ENCODE data around the gene ZNF536. TPM values are rescaled to one million over a fixed set of nuclear protein-coding genes. Genes with fewer than 3 reads are reported as not detected.

Gene ZNF536
- total and polyA plus RNA-seq, 9 of the 15 experiments (the other 6 are each of a cell fraction or from before 2014, with no cell fraction given): not detected

DNA sequence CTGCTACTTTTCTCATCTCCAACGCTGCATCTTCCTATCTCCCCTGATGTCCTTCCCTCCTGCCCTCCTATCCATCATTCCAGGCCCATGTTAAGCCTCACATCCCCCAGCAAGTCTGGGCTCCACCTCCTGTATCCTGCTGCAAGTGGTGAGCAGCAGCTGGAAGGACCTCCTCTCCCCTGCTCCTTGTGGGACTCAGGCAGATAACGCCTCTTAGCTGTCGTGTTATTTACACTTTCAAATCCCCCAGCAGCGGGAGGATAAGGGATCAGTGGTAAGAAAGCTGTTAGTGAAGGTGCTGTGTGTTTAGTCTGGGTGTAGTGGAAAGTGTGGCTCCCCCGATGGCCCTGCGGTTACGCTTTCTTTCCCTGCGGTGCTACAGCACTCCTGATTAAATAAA, 211.9 kb downstream of the ZNF536 start (continued):
- TF ChIP-seq, protein P1, sequence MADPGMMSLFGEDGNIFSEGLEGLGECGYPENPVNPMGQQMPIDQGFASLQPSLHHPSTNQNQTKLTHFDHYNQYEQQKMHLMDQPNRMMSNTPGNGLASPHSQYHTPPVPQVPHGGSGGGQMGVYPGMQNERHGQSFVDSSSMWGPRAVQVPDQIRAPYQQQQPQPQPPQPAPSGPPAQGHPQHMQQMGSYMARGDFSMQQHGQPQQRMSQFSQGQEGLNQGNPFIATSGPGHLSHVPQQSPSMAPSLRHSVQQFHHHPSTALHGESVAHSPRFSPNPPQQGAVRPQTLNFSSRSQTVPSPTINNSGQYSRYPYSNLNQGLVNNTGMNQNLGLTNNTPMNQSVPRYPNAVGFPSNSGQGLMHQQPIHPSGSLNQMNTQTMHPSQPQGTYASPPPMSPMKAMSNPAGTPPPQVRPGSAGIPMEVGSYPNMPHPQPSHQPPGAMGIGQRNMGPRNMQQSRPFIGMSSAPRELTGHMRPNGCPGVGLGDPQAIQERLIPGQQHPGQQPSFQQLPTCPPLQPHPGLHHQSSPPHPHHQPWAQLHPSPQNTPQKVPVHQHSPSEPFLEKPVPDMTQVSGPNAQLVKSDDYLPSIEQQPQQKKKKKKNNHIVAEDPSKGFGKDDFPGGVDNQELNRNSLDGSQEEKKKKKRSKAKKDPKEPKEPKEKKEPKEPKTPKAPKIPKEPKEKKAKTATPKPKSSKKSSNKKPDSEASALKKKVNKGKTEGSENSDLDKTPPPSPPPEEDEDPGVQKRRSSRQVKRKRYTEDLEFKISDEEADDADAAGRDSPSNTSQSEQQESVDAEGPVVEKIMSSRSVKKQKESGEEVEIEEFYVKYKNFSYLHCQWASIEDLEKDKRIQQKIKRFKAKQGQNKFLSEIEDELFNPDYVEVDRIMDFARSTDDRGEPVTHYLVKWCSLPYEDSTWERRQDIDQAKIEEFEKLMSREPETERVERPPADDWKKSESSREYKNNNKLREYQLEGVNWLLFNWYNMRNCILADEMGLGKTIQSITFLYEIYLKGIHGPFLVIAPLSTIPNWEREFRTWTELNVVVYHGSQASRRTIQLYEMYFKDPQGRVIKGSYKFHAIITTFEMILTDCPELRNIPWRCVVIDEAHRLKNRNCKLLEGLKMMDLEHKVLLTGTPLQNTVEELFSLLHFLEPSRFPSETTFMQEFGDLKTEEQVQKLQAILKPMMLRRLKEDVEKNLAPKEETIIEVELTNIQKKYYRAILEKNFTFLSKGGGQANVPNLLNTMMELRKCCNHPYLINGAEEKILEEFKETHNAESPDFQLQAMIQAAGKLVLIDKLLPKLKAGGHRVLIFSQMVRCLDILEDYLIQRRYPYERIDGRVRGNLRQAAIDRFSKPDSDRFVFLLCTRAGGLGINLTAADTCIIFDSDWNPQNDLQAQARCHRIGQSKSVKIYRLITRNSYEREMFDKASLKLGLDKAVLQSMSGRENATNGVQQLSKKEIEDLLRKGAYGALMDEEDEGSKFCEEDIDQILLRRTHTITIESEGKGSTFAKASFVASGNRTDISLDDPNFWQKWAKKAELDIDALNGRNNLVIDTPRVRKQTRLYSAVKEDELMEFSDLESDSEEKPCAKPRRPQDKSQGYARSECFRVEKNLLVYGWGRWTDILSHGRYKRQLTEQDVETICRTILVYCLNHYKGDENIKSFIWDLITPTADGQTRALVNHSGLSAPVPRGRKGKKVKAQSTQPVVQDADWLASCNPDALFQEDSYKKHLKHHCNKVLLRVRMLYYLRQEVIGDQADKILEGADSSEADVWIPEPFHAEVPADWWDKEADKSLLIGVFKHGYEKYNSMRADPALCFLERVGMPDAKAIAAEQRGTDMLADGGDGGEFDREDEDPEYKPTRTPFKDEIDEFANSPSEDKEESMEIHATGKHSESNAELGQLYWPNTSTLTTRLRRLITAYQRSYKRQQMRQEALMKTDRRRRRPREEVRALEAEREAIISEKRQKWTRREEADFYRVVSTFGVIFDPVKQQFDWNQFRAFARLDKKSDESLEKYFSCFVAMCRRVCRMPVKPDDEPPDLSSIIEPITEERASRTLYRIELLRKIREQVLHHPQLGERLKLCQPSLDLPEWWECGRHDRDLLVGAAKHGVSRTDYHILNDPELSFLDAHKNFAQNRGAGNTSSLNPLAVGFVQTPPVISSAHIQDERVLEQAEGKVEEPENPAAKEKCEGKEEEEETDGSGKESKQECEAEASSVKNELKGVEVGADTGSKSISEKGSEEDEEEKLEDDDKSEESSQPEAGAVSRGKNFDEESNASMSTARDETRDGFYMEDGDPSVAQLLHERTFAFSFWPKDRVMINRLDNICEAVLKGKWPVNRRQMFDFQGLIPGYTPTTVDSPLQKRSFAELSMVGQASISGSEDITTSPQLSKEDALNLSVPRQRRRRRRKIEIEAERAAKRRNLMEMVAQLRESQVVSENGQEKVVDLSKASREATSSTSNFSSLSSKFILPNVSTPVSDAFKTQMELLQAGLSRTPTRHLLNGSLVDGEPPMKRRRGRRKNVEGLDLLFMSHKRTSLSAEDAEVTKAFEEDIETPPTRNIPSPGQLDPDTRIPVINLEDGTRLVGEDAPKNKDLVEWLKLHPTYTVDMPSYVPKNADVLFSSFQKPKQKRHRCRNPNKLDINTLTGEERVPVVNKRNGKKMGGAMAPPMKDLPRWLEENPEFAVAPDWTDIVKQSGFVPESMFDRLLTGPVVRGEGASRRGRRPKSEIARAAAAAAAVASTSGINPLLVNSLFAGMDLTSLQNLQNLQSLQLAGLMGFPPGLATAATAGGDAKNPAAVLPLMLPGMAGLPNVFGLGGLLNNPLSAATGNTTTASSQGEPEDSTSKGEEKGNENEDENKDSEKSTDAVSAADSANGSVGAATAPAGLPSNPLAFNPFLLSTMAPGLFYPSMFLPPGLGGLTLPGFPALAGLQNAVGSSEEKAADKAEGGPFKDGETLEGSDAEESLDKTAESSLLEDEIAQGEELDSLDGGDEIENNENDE (IDR thresholded peaks at IDR 0.05; ENCODE audit: low read depth, low read length): no peak
- TF ChIP-seq, protein P2, sequence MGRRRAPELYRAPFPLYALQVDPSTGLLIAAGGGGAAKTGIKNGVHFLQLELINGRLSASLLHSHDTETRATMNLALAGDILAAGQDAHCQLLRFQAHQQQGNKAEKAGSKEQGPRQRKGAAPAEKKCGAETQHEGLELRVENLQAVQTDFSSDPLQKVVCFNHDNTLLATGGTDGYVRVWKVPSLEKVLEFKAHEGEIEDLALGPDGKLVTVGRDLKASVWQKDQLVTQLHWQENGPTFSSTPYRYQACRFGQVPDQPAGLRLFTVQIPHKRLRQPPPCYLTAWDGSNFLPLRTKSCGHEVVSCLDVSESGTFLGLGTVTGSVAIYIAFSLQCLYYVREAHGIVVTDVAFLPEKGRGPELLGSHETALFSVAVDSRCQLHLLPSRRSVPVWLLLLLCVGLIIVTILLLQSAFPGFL (CRISPR knock-in tag; IDR thresholded peaks at IDR 0.05): no peak
- TF ChIP-seq, protein P3, sequence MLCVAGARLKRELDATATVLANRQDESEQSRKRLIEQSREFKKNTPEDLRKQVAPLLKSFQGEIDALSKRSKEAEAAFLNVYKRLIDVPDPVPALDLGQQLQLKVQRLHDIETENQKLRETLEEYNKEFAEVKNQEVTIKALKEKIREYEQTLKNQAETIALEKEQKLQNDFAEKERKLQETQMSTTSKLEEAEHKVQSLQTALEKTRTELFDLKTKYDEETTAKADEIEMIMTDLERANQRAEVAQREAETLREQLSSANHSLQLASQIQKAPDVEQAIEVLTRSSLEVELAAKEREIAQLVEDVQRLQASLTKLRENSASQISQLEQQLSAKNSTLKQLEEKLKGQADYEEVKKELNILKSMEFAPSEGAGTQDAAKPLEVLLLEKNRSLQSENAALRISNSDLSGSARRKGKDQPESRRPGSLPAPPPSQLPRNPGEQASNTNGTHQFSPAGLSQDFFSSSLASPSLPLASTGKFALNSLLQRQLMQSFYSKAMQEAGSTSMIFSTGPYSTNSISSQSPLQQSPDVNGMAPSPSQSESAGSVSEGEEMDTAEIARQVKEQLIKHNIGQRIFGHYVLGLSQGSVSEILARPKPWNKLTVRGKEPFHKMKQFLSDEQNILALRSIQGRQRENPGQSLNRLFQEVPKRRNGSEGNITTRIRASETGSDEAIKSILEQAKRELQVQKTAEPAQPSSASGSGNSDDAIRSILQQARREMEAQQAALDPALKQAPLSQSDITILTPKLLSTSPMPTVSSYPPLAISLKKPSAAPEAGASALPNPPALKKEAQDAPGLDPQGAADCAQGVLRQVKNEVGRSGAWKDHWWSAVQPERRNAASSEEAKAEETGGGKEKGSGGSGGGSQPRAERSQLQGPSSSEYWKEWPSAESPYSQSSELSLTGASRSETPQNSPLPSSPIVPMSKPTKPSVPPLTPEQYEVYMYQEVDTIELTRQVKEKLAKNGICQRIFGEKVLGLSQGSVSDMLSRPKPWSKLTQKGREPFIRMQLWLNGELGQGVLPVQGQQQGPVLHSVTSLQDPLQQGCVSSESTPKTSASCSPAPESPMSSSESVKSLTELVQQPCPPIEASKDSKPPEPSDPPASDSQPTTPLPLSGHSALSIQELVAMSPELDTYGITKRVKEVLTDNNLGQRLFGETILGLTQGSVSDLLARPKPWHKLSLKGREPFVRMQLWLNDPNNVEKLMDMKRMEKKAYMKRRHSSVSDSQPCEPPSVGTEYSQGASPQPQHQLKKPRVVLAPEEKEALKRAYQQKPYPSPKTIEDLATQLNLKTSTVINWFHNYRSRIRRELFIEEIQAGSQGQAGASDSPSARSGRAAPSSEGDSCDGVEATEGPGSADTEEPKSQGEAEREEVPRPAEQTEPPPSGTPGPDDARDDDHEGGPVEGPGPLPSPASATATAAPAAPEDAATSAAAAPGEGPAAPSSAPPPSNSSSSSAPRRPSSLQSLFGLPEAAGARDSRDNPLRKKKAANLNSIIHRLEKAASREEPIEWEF (CRISPR knock-in tag; IDR thresholded peaks at IDR 0.05): no peak
